GM23248 (cell line): ENCODE data around the gene E2F1.

Source experiments
- EZH2 ChIP-seq: fragments of 200-600 bp; sonication (generic); IDR thresholded peaks from 2 replicates; pipeline ENCODE4 v1.6.1; 2018; ENCODE audit warnings: antibody characterized with exemption, mild to moderate bottlenecking; ENCODE audit not compliant: insufficient read depth, poor library complexity, severe bottlenecking
- EZH2phosphoT487 ChIP-seq: fragments of 200-600 bp; sonication (generic); IDR thresholded peaks from 2 replicates; pipeline ENCODE4 v1.6.1; 2018; ENCODE audit warnings: antibody characterized with exemption, moderate library complexity, mild to moderate bottlenecking, low read depth; ENCODE audit not compliant: insufficient read depth

GRCh38 chr20:33654680-33655161 lies 31.5 kb downstream of the E2F1 start:
- TF ChIP-seq EZH2 (no peak), EZH2phosphoT487 (no peak)
